ENCODE measurements around the gene PTPN23. TPM values are rescaled to one million over a fixed set of nuclear protein-coding genes. Genes with fewer than 3 reads are reported as not detected.

The PTPN23 gene
- total and polyA plus RNA-seq, 2 donors, result 12.4 to 21.4 TPM

- H3K27ac ChIP-seq (ENCODE audit: low read depth), result no peak overlapping the region
- 81% methylated on average over 15 of the region's 15 CpGs for WGBS
- DNase-seq (ENCODE audit: extremely low spot score), result no peak
- no peak overlapping the region for H3K4me3 ChIP-seq (ENCODE audit: low read depth, low read length)
- H3K36me3 ChIP-seq (ENCODE audit: insufficient read depth), result no peaks in the 10 kb centered on the region
- H3K4me1 ChIP-seq (ENCODE audit: insufficient read depth), result no peaks in the 10 kb centered on the region
Measured at GRCh38 chr3:47424434-47425382, 43.9 kb downstream of the PTPN23 start.

- no peak for DNase-seq (ENCODE audit: extremely low spot score)
- Histone ChIP-seq H3K4me3 (ENCODE audit: low read depth, low read length) (no peak overlapping the region), H3K4me1 (ENCODE audit: insufficient read depth) (no peaks in the 10 kb centered on the region), H3K36me3 (ENCODE audit: insufficient read depth) (no peaks in the 10 kb centered on the region), H3K27ac (ENCODE audit: low read depth) (no peak overlapping the region)
- WGBS, result 85% methylated on average over 11 of the region's 11 CpGs
Measured at GRCh38 chr3:47425383-47425778, 44.6 kb downstream of the PTPN23 start.

GRCh38 chr3:47425959-47426358 is 45.1 kb downstream of the PTPN23 start:
- Histone ChIP-seq H3K4me3 (ENCODE audit: low read depth, low read length) (no peak overlapping the region), H3K36me3 (ENCODE audit: insufficient read depth) (no peaks in the 10 kb centered on the region), H3K4me1 (ENCODE audit: insufficient read depth) (no peaks in the 10 kb centered on the region), H3K27ac (ENCODE audit: low read depth) (no peak overlapping the region)
- 92% methylated on average over 9 of the region's 9 CpGs for WGBS
- DNase-seq (ENCODE audit: extremely low spot score), result no peak

- WGBS, result 92% methylated on average over 6 of the region's 6 CpGs
Measured at GRCh38 chr3:47427866-47428265, 47.0 kb downstream of the PTPN23 start.

GRCh38 chr3:47428662-47429061 is 47.8 kb downstream of the PTPN23 start:
- WGBS, result 91% methylated on average over 6 of the region's 6 CpGs
- DNase-seq (ENCODE audit: extremely low spot score), result no peak
- no peak overlapping the region for H3K4me3 ChIP-seq (ENCODE audit: low read depth, low read length)
- H3K4me1 ChIP-seq (ENCODE audit: insufficient read depth), result no peaks in the 10 kb centered on the region
- peaks cover 1% of the 10 kb centered on the region for H3K36me3 ChIP-seq (ENCODE audit: insufficient read depth)
- H3K27ac ChIP-seq (ENCODE audit: low read depth), result no peak overlapping the region

More at GRCh38 chr3:47427866-47428265, 47.0 kb downstream of the PTPN23 start:
- H3K4me3 ChIP-seq (ENCODE audit: low read depth, low read length), result no peak overlapping the region
- H3K36me3 ChIP-seq (ENCODE audit: insufficient read depth), result no peaks in the 10 kb centered on the region
- H3K4me1 ChIP-seq (ENCODE audit: insufficient read depth), result no peaks in the 10 kb centered on the region
- no peak overlapping the region for H3K27ac ChIP-seq (ENCODE audit: low read depth)
- no peak for DNase-seq (ENCODE audit: extremely low spot score)

- DNase-seq (ENCODE audit: extremely low spot score), result no peak
- H3K27ac ChIP-seq (ENCODE audit: low read depth), result no peak overlapping the region
- 93% methylated on average over 9 of the region's 9 CpGs for WGBS
- H3K4me1 ChIP-seq (ENCODE audit: insufficient read depth), result no peaks in the 10 kb centered on the region
- H3K4me3 ChIP-seq (ENCODE audit: low read depth, low read length), result no peak overlapping the region
- peaks cover 3% of the 10 kb centered on the region for H3K36me3 ChIP-seq (ENCODE audit: insufficient read depth)
Measured at GRCh38 chr3:47429476-47430270, 48.9 kb downstream of the PTPN23 start.

- no peak for DNase-seq (ENCODE audit: extremely low spot score)
- Histone ChIP-seq H3K27ac (ENCODE audit: low read depth) (no peak overlapping the region), H3K4me3 (ENCODE audit: low read depth, low read length) (no peak overlapping the region), H3K4me1 (ENCODE audit: insufficient read depth) (no peaks in the 10 kb centered on the region), H3K36me3 (ENCODE audit: insufficient read depth) (peaks cover 3% of the 10 kb centered on the region)
- WGBS, result 90% methylated on average over 7 of the region's 7 CpGs
Measured at GRCh38 chr3:47430606-47431005, 49.8 kb downstream of the PTPN23 start.

- H3K4me1 ChIP-seq (ENCODE audit: insufficient read depth), result no peaks in the 10 kb centered on the region
- DNase-seq (ENCODE audit: extremely low spot score), result no peak
- no peak overlapping the region for H3K4me3 ChIP-seq (ENCODE audit: low read depth, low read length)
- 73% methylated on average over 3 of the region's 3 CpGs for WGBS
- H3K27ac ChIP-seq (ENCODE audit: low read depth), result no peak overlapping the region
- peaks cover 3% of the 10 kb centered on the region for H3K36me3 ChIP-seq (ENCODE audit: insufficient read depth)
Measured at GRCh38 chr3:47431225-47431624, 50.4 kb downstream of the PTPN23 start.

- 97% methylated on average over 2 of the region's 2 CpGs for WGBS
- no peak overlapping the region for H3K27ac ChIP-seq (ENCODE audit: low read depth)
Measured at GRCh38 chr3:47432673-47433072, 51.9 kb downstream of the PTPN23 start.

GRCh38 chr3:47433796-47434195 is 53.0 kb downstream of the PTPN23 start:
- H3K36me3 ChIP-seq (ENCODE audit: insufficient read depth), result peaks cover 3% of the 10 kb centered on the region
- 91% methylated on average over 3 of the region's 3 CpGs for WGBS

More at GRCh38 chr3:47432673-47433072, 51.9 kb downstream of the PTPN23 start:
- peaks cover 3% of the 10 kb centered on the region for H3K36me3 ChIP-seq (ENCODE audit: insufficient read depth)
- no peak overlapping the region for H3K4me3 ChIP-seq (ENCODE audit: low read depth, low read length)
- no peaks in the 10 kb centered on the region for H3K4me1 ChIP-seq (ENCODE audit: insufficient read depth)
- no peak for DNase-seq (ENCODE audit: extremely low spot score)

GRCh38 chr3:47434849-47435248 is 54.0 kb downstream of the PTPN23 start:
- 97% methylated on average over 4 of the region's 4 CpGs for WGBS
- no peak for DNase-seq (ENCODE audit: extremely low spot score)
- Histone ChIP-seq H3K4me3 (ENCODE audit: low read depth, low read length) (no peak overlapping the region), H3K36me3 (ENCODE audit: insufficient read depth) (peaks cover 3% of the 10 kb centered on the region), H3K4me1 (ENCODE audit: insufficient read depth) (no peaks in the 10 kb centered on the region), H3K27ac (ENCODE audit: low read depth) (no peak overlapping the region)

More at GRCh38 chr3:47433796-47434195, 53.0 kb downstream of the PTPN23 start:
- Histone ChIP-seq H3K4me1 (ENCODE audit: insufficient read depth) (no peaks in the 10 kb centered on the region), H3K27ac (ENCODE audit: low read depth) (no peak overlapping the region), H3K4me3 (ENCODE audit: low read depth, low read length) (no peak overlapping the region)
- no peak for DNase-seq (ENCODE audit: extremely low spot score)

GRCh38 chr3:47436180-47436579 is 55.4 kb downstream of the PTPN23 start:
- H3K36me3 ChIP-seq (ENCODE audit: insufficient read depth), result peaks cover 3% of the 10 kb centered on the region
- no peak overlapping the region for H3K27ac ChIP-seq (ENCODE audit: low read depth)
- DNase-seq (ENCODE audit: extremely low spot score), result no peak
- H3K4me3 ChIP-seq (ENCODE audit: low read depth, low read length), result no peak overlapping the region
- 91% methylated on average over 5 of the region's 5 CpGs for WGBS
- H3K4me1 ChIP-seq (ENCODE audit: insufficient read depth), result no peaks in the 10 kb centered on the region

GRCh38 chr3:47440131-47440530 is 59.3 kb downstream of the PTPN23 start:
- Histone ChIP-seq H3K4me3 (ENCODE audit: low read depth, low read length) (no peak overlapping the region), H3K4me1 (ENCODE audit: insufficient read depth) (no peaks in the 10 kb centered on the region), H3K36me3 (ENCODE audit: insufficient read depth) (no peaks in the 10 kb centered on the region), H3K27ac (ENCODE audit: low read depth) (no peak overlapping the region)
- DNase-seq (ENCODE audit: extremely low spot score), result no peak
